HepG2 (cell line): ENCODE results near the gene IDH3A. TPM values are rescaled to one million over a fixed set of nuclear protein-coding genes. Genes with fewer than 3 reads are reported as not detected.

ENCODE experiments used
- DNMT1 ChIP-seq: sonication (generic); formaldehyde crosslinking; IDR thresholded peaks from 2 replicates; pipeline ENCODE4 v1.5.1; 2020; ENCODE audit warnings: mild to moderate bottlenecking, missing genetic modification reagents
- FOXO1 ChIP-seq: sonication (generic); formaldehyde crosslinking; IDR thresholded peaks from 2 replicates; pipeline ENCODE4 v1.4.0; 2020; ENCODE audit warnings: missing genetic modification reagents
- HDAC2 ChIP-seq: sonication (generic); formaldehyde crosslinking; IDR thresholded peaks from 2 replicates; pipeline ENCODE4 v1.4.0; 2020; ENCODE audit warnings: missing genetic modification reagents
- HMG20B ChIP-seq: conservative IDR thresholded peaks from 2 replicates; pipeline ENCODE4 v1.6.1; 2016; ENCODE audit warnings: missing genetic modification reagents, missing compliant biosample characterization
- HNRNPUL1 ChIP-seq: fragments of 200-400 bp; formaldehyde crosslinking; IDR thresholded peaks from 2 replicates; pipeline ENCODE4 v1.6.1; 2017; ENCODE audit warnings: low read depth, mild to moderate bottlenecking, low read length, moderate library complexity
- HOXA5 ChIP-seq: sonication (generic); formaldehyde crosslinking; IDR thresholded peaks from 2 replicates; pipeline ENCODE4 v1.4.0; 2020; ENCODE audit warnings: missing genetic modification reagents
- HOXD1 ChIP-seq: sonication (generic); formaldehyde crosslinking; IDR thresholded peaks from 2 replicates; pipeline ENCODE4 v1.5.0; 2020; ENCODE audit warnings: missing genetic modification reagents
- KAT8 ChIP-seq: IDR thresholded peaks from 2 replicates; pipeline ENCODE4 v1.6.1; 2016; ENCODE audit warnings: missing genetic modification reagents, missing compliant biosample characterization
- MLLT10 ChIP-seq: sonication (generic); formaldehyde crosslinking; IDR thresholded peaks from 2 replicates; pipeline ENCODE4 v1.4.0; 2020; ENCODE audit warnings: missing genetic modification reagents
- NFE2L2 ChIP-seq: fragments of 150-350 bp; IDR thresholded peaks from 2 replicates; pipeline ENCODE4 v1.6.1; 2014; ENCODE audit warnings: low read length
- NR2F6 ChIP-seq, 2 experiments: IDR thresholded peaks; 2 replicates each; pipeline ENCODE4 v1.6.1; 2016; ENCODE audit warnings: antibody characterized with exemption in 1 of 2, mild to moderate bottlenecking in 1 of 2
- RAD51 ChIP-seq: fragments of 450-650 bp; IDR thresholded peaks from 2 replicates; pipeline ENCODE4 v1.6.1; 2016; ENCODE audit warnings: borderline replicate concordance
- SP1 ChIP-seq, 2 experiments: fragments of 450-650 bp in 1 of 2; sonication (generic) in 1 of 2; formaldehyde crosslinking in 1 of 2; IDR thresholded peaks; 2 replicates each; pipeline versions ENCODE4 v1.4.0 to v1.6.1; 2016 to 2020; ENCODE audit warnings: missing genetic modification reagents in 1 of 2
- SRF ChIP-seq: IDR thresholded peaks from 2 replicates; pipeline ENCODE4 v1.6.1; 2011; ENCODE audit warnings: mild to moderate bottlenecking, low read depth, low read length, moderate library complexity
- U2AF2 ChIP-seq: fragments of 200-400 bp; formaldehyde crosslinking; IDR thresholded peaks from 2 replicates; pipeline ENCODE4 v1.6.1; 2017; ENCODE audit warnings: low read depth, mild to moderate bottlenecking, low read length
- ZIK1 ChIP-seq: sonication (generic); formaldehyde crosslinking; IDR thresholded peaks from 2 replicates; pipeline ENCODE4 v1.5.0; 2020; ENCODE audit warnings: mild to moderate bottlenecking, low read depth, missing genetic modification reagents, borderline replicate concordance
- ZNF234 ChIP-seq: sonication (generic); formaldehyde crosslinking; conservative IDR thresholded peaks from 2 replicates; pipeline ENCODE4 v1.5.1; 2020; ENCODE audit warnings: mild to moderate bottlenecking, missing genetic modification reagents
- ZNF317 ChIP-seq: sonication (generic); formaldehyde crosslinking; IDR thresholded peaks from 2 replicates; pipeline ENCODE4 v1.5.0; 2020; ENCODE audit warnings: mild to moderate bottlenecking, missing genetic modification reagents
- ZNF326 ChIP-seq: sonication (generic); formaldehyde crosslinking; IDR thresholded peaks from 2 replicates; pipeline ENCODE4 v1.4.0; 2020; ENCODE audit warnings: missing genetic modification reagents, borderline replicate concordance
- ZNF562 ChIP-seq: sonication (generic); formaldehyde crosslinking; IDR thresholded peaks from 2 replicates; pipeline ENCODE4 v1.8.0; 2022; ENCODE audit warnings: missing genetic modification reagents, borderline replicate concordance
- polyA plus RNA-seq, 8 experiments: library from polyadenylated mRNA; depleted of rRNA in 3 of 8; stranded (reverse) in 7 of 8; unstranded in 1 of 8; fragments of >200 nt; fragmentation: Illumina TruSeq in 4 of 8; extraction: Trizol in 4 of 8; gene quantifications; 2 replicates each; pipeline versions ENCODE4 v1.2.1 to v1.2.3, GENCODE V29; 2011 to 2016; ENCODE audit warnings: low read depth in 4 of 8, missing spikeins in 1 of 8, mixed read lengths in 1 of 8; ENCODE audit not compliant: insufficient read depth in 1 of 8
- total RNA-seq, 5 experiments: library from RNA; depleted of rRNA; stranded (reverse); fragments of >200 nt; fragmentation: Illumina TruSeq; extraction: Trizol; gene quantifications; 2 replicates each; pipeline ENCODE4 v1.2.3, GENCODE V29; 2016; ENCODE audit warnings: low read depth in 1 of 5
- TF ChIP-seq, protein P1 (sequence below): sonication (generic); formaldehyde crosslinking; IDR thresholded peaks from 2 replicates; pipeline ENCODE4 v1.4.0; 2020; ENCODE audit warnings: missing genetic modification reagents
- TF ChIP-seq, protein P2 (sequence below): sonication (generic); formaldehyde crosslinking; IDR thresholded peaks from 2 replicates; pipeline ENCODE4 v1.5.1; 2020; ENCODE audit warnings: missing genetic modification reagents, mild to moderate bottlenecking, borderline replicate concordance
- TF ChIP-seq, protein P3 (sequence below): sonication (generic); formaldehyde crosslinking; IDR thresholded peaks from 2 replicates; pipeline ENCODE4 v1.5.1; 2020; ENCODE audit warnings: missing genetic modification reagents, mild to moderate bottlenecking, borderline replicate concordance
- TF ChIP-seq, protein P4 (sequence below): sonication (generic); formaldehyde crosslinking; IDR thresholded peaks from 2 replicates; pipeline ENCODE4 v1.8.0; 2022; ENCODE audit warnings: missing genetic modification reagents, low read depth, mild to moderate bottlenecking, borderline replicate concordance

The IDH3A gene
- total and polyA plus RNA-seq, 2 of the 13 experiments (the other 11 are each of a cell fraction or from before 2014, with no cell fraction given): 40.7 to 50.7 TPM

DNA sequence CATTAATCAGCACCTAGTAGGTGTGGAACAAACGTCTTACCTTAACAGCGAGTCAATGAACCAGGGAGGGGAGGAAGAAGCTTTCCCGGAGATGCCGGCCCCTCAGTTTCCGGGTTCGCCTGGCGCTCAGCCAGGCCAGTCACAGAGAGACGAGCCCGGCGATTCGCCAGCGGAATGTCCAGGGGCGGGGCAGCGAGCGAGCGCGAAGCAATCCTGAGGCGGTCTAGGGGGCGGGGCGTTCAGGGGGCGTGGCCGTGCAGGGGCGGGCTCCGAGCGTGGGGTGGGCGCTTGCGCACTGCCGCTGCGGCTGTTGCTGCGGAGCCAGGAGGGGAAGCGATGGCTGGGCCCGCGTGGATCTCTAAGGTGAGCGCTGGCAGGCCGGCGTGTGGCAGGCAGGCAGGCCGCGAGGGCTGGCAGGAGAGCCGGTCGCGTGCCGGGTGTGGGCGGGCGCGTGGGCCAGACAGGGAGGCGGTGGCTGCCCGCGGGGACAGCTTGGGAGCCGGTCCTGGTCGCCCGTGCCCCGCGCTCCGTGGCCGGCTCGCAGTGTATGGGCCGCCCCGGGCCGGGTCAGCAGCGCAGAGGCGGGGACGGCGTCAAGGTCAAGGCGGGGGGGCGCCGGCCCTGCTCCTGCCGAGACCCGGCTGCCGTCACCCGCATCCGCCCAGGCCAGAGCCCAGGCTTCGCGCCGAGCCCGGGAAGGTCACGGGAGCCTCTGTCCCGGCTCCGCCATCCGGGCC, at the start of gene IDH3A (continued):
- TF ChIP-seq, protein P1, sequence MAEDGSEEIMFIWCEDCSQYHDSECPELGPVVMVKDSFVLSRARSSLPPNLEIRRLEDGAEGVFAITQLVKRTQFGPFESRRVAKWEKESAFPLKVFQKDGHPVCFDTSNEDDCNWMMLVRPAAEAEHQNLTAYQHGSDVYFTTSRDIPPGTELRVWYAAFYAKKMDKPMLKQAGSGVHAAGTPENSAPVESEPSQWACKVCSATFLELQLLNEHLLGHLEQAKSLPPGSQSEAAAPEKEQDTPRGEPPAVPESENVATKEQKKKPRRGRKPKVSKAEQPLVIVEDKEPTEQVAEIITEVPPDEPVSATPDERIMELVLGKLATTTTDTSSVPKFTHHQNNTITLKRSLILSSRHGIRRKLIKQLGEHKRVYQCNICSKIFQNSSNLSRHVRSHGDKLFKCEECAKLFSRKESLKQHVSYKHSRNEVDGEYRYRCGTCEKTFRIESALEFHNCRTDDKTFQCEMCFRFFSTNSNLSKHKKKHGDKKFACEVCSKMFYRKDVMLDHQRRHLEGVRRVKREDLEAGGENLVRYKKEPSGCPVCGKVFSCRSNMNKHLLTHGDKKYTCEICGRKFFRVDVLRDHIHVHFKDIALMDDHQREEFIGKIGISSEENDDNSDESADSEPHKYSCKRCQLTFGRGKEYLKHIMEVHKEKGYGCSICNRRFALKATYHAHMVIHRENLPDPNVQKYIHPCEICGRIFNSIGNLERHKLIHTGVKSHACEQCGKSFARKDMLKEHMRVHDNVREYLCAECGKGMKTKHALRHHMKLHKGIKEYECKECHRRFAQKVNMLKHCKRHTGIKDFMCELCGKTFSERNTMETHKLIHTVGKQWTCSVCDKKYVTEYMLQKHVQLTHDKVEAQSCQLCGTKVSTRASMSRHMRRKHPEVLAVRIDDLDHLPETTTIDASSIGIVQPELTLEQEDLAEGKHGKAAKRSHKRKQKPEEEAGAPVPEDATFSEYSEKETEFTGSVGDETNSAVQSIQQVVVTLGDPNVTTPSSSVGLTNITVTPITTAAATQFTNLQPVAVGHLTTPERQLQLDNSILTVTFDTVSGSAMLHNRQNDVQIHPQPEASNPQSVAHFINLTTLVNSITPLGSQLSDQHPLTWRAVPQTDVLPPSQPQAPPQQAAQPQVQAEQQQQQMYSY: no peak
- TF ChIP-seq SRF: no peak
- TF ChIP-seq, protein P2, sequence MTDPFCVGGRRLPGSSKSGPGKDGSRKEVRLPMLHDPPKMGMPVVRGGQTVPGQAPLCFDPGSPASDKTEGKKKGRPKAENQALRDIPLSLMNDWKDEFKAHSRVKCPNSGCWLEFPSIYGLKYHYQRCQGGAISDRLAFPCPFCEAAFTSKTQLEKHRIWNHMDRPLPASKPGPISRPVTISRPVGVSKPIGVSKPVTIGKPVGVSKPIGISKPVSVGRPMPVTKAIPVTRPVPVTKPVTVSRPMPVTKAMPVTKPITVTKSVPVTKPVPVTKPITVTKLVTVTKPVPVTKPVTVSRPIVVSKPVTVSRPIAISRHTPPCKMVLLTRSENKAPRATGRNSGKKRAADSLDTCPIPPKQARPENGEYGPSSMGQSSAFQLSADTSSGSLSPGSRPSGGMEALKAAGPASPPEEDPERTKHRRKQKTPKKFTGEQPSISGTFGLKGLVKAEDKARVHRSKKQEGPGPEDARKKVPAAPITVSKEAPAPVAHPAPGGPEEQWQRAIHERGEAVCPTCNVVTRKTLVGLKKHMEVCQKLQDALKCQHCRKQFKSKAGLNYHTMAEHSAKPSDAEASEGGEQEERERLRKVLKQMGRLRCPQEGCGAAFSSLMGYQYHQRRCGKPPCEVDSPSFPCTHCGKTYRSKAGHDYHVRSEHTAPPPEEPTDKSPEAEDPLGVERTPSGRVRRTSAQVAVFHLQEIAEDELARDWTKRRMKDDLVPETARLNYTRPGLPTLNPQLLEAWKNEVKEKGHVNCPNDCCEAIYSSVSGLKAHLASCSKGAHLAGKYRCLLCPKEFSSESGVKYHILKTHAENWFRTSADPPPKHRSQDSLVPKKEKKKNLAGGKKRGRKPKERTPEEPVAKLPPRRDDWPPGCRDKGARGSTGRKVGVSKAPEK (CRISPR knock-in tag): no peak
- TF ChIP-seq DNMT1 (CRISPR knock-in tag): no peak
- no peak for TF ChIP-seq NFE2L2
- no peak for TF ChIP-seq HDAC2
- TF ChIP-seq ZNF317 (CRISPR knock-in tag): no peak
- TF ChIP-seq KAT8: peak; percentile 75
- TF ChIP-seq ZIK1 (CRISPR knock-in tag): no peak
- TF ChIP-seq, protein P3, sequence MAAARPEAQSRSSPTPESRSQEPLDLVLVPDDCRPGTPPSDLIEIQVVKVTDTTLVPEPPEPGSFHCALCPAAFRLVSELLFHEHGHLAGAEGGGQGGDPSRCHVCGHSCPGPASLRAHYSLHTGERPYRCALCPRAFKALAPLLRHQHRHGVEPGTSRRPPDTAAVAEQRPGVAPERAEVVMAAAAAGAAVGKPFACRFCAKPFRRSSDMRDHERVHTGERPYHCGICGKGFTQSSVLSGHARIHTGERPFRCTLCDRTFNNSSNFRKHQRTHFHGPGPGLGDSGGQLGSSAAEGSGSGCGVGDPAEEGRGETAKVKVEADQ (CRISPR knock-in tag): peak; percentile 67; the same call in 1 of the 2 replicates
- TF ChIP-seq NR2F6 (IDR thresholded peaks at IDR 0.05): no peak
- no peak for TF ChIP-seq NR2F6 (CRISPR knock-in tag; IDR thresholded peaks at IDR 0.05)
- TF ChIP-seq ZNF326 (CRISPR knock-in tag): no peak
- TF ChIP-seq RAD51: no peak
- no peak for TF ChIP-seq FOXO1 (CRISPR knock-in tag)
- TF ChIP-seq, protein P4, sequence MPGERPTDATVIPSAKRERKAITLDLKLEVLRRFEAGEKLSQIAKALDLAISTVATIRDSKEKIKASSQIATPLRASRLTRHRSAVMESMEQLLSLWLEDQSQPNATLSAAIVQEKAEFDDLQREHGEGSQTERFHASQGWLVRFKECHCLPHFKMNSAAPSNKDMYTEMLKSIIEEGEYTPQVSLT (CRISPR knock-in tag): no peak
- no peak for TF ChIP-seq HMG20B (CRISPR knock-in tag)
- no peak for TF ChIP-seq HNRNPUL1
- no peak for TF ChIP-seq ZNF234 (CRISPR knock-in tag)
- TF ChIP-seq HOXA5 (CRISPR knock-in tag): no peak
- no peak for TF ChIP-seq ZNF562 (CRISPR knock-in tag)
- TF ChIP-seq MLLT10 (CRISPR knock-in tag): no peak
- no peak for TF ChIP-seq SP1 (IDR thresholded peaks at IDR 0.05)
- peak; percentile 65 for TF ChIP-seq SP1 (CRISPR knock-in tag; IDR thresholded peaks at IDR 0.05)
- no peak for TF ChIP-seq HOXD1 (CRISPR knock-in tag)
- no peak for TF ChIP-seq U2AF2
